ENCODE results near the gene GGT5. TPM values are rescaled to one million over a fixed set of nuclear protein-coding genes. Genes with fewer than 3 reads are reported as not detected.
A peak's percentile ranks its signal among the peaks of the same experiment; 100 is the strongest.
"Not testable (repeated sequence)": the region's sequence is repeated elsewhere in the genome, so short reads cannot be mapped to it uniquely, and the experiment has no call there.

GGT5 gene
- total RNA-seq, 4 donors from 2014 or later = 45.4 to 70.6 (median 51.0) TPM

DNA sequence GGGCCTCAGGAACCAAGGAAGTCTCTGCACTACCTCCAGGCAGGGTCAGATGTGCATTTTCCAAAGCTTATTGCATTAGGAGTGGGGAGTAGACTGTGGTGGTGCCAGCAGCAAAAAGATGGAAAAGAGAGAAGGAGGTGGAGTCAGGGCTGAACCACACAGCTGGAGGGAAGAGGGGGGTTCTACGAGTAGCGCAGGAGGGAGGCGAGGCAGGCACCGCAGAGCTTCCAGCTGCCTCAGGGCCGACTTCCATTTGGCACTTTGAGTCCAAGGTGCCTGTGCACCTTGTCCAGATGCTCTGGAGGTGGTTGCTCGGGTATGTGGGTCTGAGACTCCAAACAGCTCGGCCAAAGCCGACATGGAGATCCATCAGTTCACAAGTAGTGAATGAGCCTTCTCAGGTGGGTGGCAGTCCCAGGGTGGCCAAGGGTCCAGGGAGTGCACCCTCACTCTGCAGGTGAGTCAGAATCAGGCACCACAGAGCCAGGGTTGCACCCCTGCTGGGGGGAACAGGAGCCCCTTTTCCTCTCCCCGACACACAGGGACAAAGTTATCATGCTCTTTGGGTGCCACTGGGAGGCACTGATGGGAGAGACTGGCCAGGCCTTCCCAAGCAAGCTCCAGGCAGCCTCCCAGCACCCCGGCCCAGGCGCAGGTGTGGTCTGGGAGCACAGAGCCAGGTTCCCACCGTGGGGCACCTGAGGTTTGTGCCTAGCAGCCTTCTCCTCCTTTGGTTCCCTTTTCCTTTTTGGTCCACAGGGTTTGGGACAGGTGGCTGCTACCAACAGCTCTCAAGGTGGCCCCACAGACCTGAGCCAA lies 30.2 kb downstream of the GGT5 start:
- TF ChIP-seq, protein P1, sequence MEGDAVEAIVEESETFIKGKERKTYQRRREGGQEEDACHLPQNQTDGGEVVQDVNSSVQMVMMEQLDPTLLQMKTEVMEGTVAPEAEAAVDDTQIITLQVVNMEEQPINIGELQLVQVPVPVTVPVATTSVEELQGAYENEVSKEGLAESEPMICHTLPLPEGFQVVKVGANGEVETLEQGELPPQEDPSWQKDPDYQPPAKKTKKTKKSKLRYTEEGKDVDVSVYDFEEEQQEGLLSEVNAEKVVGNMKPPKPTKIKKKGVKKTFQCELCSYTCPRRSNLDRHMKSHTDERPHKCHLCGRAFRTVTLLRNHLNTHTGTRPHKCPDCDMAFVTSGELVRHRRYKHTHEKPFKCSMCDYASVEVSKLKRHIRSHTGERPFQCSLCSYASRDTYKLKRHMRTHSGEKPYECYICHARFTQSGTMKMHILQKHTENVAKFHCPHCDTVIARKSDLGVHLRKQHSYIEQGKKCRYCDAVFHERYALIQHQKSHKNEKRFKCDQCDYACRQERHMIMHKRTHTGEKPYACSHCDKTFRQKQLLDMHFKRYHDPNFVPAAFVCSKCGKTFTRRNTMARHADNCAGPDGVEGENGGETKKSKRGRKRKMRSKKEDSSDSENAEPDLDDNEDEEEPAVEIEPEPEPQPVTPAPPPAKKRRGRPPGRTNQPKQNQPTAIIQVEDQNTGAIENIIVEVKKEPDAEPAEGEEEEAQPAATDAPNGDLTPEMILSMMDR (IDR thresholded peaks at IDR 0.05) = no peak
- ATAC-seq (ENCODE audit: low FRiP score) = peak; percentile 48
- DNase-seq (ENCODE audit: low spot score) = no peak

DNA sequence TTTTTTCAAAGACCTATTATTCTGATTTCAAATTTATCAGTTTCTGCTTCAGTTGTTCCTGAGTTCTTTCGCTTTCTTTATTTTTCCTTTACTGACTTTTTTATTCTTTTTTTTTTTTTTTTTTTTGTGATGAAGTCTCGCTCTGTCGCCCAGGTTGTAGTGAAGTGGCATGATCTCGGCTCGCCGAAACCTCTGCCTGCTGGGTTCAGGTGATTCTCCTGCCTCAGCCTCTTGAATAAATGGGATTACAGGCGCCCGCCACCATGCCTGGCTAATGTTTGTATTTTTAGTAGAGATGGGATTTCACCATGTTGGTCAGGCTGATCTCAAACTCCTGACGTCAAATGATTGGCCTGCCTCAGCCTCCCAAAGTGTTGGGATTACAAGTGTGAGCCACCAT lies 31.8 kb downstream of the GGT5 start:
- DNase-seq (ENCODE audit: low spot score); ATAC-seq (ENCODE audit: low FRiP score): not testable (repeated sequence)

DNA sequence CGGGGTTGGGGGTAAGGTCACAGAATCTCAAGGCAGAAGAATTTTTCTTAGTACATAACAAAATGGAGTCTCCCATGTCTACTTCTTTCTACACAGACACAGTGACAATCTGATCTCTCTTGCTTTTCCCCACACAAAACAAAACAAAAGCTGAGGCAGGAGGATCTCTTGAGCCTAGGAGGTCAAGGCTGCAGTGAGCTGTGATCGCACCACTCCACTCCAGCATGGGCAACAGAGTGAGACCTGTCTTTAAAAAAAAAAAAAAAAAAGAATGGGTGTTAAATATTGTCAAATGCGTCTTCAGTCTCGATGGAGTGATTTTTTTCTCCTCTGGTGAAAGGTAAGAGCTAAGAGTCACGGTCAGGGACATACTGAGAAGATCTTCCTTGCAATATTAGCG lies 33.2 kb downstream of the GGT5 start:
- not testable (repeated sequence) for ATAC-seq (ENCODE audit: low FRiP score); DNase-seq (ENCODE audit: low spot score)

DNA sequence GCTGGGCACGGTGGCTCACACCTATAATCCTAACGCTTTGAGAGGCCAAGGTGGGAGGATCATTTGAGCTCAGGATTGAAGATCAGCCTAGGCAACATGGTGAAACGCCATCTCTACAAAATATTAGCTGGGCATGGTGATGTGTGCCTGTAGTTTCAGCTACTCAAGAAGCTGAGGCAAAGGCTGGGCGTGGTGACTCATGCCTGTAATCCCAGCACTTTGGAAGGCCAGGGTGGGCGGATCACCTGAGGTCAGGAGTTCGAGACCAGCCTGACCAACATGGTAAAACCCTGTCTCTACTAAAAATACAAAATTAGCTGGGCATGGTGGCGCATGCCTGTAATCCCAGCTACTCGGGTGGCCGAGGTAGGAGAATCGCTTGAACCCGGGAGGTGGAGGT lies 34.5 kb downstream of the GGT5 start:
- DNase-seq (ENCODE audit: low spot score); ATAC-seq (ENCODE audit: low FRiP score): not testable (repeated sequence)

DNA sequence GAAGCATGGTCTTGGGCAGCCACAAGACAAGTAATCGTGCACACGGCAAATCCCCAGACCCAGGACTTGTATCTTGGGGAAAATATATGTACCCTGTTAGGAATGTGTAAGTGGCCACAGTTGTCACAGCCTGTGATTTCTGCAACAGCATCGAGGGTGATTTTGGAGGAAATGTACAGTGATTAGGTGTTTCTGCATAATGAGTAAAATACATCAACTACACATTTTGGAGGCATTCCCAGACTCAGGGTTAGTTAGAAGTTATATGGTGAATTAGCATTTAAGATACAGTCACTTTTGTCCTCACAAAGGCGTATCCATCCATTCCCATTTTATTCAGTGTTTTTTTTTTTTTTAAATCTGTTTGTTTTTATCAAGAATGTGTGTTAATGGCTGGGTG lies 35.2 kb downstream of the GGT5 start:
- ATAC-seq (ENCODE audit: low FRiP score) (no peak), DNase-seq (ENCODE audit: low spot score) (no peak)
- TF ChIP-seq, protein P1 (IDR thresholded peaks at IDR 0.05) = no peak

DNA sequence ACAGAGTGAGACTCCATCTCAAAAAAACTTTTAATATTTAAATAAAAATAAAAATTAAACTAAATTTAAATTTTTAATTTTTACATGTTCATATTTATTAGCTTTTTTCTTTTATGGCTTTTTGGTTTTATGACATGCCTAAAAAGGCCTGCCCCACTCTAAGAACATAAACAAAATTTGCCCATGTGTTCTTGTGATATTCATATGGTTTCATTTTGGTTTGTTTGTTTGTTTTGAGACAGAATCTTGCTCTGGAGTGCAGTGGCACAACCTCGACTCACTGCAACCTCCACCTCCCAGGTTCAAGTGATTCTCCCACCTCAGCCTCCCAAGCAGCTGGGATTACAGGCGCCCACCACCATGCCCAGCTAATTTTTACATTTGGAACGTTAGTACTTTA lies 35.9 kb downstream of the GGT5 start:
- DNase-seq (ENCODE audit: low spot score) = no peak
- ATAC-seq (ENCODE audit: low FRiP score) = no peak
- TF ChIP-seq, protein P1 (IDR thresholded peaks at IDR 0.05) = no peak

DNA sequence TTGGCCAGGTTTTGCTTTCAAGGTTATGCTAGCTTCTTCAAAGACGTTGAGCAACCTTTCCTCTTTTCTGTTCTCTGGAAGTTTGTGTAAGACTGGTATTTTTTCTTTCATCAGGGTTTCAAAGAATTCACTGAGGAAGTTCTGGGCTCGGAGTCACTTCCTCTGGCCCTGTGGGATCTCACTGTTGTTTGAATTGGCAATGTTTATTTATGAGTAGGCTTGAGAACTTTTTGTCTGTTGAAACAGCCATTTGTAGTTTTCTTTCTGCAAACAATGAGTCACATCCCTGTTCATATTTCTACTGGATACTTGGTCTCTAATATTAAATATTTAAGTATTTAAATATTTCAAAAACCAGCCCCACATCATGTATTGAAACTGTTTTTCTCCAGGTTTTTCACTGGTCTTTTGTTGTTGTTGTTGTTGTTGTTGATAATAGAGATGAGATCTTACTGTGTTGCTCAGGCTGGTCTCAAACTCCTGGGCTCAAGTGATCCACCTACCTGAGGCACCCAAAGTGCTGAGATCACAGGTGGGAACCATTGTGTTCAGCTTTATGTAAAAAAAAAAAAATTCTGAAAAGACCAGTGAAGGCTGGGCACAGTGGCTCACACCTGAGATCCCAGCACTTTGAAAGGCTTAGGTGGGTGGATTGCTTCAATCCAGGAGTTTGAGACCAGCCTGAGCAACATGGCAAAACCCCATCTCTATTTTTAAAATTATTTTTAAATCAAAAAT lies 36.7 kb downstream of the GGT5 start:
- no peak for DNase-seq (ENCODE audit: low spot score)
- ATAC-seq (ENCODE audit: low FRiP score) = peak; percentile 93
- TF ChIP-seq, protein P1 (IDR thresholded peaks at IDR 0.05) = no peak

DNA sequence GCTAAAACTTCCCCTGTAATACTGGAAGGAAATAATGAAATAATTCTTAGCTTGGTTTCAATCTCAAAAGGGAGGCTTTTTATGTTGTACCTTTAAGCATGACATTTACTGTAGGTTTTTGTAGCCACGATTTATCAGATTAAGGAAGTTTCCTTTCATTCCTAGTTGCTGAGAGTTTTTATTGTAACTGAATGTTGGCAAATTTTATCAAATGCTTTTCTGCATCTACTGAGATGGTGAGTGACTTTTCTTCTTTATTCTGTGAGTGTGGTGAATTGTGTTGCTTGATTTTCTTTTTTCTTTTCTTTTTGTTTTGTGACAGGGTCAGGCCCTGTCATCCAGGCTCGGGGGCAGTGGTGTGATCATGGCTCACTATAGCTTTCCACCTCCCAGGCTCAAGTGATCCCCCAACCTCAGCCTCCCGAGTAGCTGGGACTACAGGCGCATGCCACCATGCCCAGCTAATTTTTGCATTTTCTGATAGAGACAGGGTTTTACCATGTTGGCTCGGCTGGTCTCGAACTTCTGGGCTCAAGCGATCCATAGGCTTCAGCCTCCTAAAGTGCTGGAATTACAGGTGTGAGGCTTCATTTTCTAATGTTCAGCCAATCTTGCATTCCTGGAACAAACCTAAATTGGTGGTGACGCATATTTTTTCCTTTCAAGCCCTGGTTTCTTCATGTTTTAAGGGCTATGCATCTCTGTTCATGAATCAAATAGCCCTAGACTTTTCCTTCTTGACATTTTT lies 37.4 kb downstream of the GGT5 start:
- TF ChIP-seq, protein P1 (IDR thresholded peaks at IDR 0.05) = no peak
- no peak for DNase-seq (ENCODE audit: low spot score)
- peak; percentile 86 for ATAC-seq (ENCODE audit: low FRiP score)

DNA sequence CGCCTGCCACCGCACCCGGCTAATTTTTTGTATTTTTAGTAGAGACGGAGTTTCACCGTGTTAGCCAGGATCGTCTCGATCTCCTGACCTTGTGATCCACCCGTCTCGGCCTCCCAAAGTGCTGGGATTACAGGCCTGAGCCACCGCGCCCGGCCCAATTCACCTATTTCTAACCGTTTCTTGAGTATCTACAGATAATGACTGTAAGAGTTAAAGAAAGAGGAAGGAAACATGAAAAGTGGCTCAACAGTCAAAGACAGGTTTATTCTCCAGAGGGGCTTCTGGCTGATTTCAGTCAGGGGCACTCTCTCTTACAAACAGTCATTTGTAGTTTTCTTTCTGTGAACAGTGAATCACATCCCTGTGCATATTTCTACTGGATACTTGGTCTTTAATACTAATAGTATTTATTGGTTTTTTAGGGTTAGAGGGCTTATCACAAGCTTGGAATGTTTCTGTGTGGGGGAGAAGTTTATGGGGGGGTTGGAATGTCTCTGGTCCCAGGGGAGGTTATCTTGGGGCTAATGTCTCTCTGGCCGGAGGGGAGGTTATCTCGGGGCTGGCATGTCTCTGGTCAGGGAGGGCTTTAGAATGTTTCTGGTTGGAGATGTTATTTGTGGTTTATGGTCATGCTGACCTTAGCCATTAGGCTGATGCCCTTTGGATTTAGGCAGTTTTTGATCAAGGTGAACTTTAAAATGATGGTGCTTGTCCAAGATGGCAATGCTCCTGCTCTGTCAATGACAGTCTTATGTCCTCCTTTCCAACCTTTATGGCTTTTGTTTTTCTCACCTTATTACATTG lies 38.2 kb downstream of the GGT5 start:
- DNase-seq (ENCODE audit: low spot score) = not testable (repeated sequence)
- peak; percentile 15 for ATAC-seq (ENCODE audit: low FRiP score)
